Adipocyte (in vitro differentiated cells): Measurements from ENCODE around the gene TRABD.

Experiments
- DNase-seq: peaks from one replicate; pipeline ENCODE4 v3.0.0-alpha.2; 2015; ENCODE audit warnings: low read depth
- H3K27me3 ChIP-seq: replicated peaks from 2 replicates; pipeline ENCODE4 v1.7.0; 2013; ENCODE audit warnings: mild to moderate bottlenecking, low read length, moderate library complexity; ENCODE audit not compliant: control insufficient read depth, insufficient read depth
- H3K36me3 ChIP-seq: 2 replicates; pipeline ENCODE4 v1.7.0; 2013; ENCODE audit warnings: low read length, mild to moderate bottlenecking, moderate library complexity; ENCODE audit not compliant: control insufficient read depth, insufficient read depth, severe bottlenecking
- H3K4me1 ChIP-seq: 2 replicates; pipeline ENCODE4 v1.7.0; 2013; ENCODE audit warnings: mild to moderate bottlenecking, low read length, moderate library complexity; ENCODE audit not compliant: control insufficient read depth, insufficient read depth
- H3K4me3 ChIP-seq: 2 replicates; pipeline ENCODE4 v1.7.0; 2013; ENCODE audit warnings: mild to moderate bottlenecking, low read length, moderate library complexity
- H3K9ac ChIP-seq: 2 replicates; pipeline ENCODE4 v1.7.0; 2013; ENCODE audit warnings: mild to moderate bottlenecking, low read length, moderate library complexity
- H3K9me3 ChIP-seq: 2 replicates; pipeline ENCODE4 v1.7.0; 2013; ENCODE audit warnings: mild to moderate bottlenecking, low read length, moderate library complexity; ENCODE audit not compliant: control insufficient read depth

Gene TRABD

DNA sequence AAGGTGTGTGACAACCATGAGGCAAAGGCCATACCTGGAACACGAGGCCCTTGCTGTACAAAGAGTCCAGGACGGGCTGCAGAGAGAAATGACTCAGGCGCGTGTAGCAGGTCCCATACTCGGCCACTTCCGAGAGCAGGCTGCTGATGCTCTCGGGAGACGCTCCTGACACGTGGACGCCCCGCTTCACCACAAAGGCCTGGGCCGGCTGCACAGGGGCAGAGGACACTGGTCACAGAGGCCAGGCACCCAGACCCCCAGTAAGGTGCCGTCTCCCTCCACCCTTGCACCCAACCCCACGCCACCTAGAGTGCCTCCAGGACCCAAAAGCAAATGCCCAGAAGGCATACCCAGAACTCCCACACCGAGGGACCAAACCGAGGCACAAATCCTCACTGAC lies 43.7 kb downstream of the TRABD start:
- no peaks in the 10 kb centered on the region for H3K27me3 ChIP-seq

GRCh38 chr22:50232481-50233151 lies 46.9 kb downstream of the TRABD start:
- Histone ChIP-seq H3K36me3 (peaks cover 24% of the 10 kb centered on the region), H3K27me3 (no peaks in the 10 kb centered on the region), H3K4me3 (no peak overlapping the region), H3K4me1 (no peaks in the 10 kb centered on the region), H3K9ac (no peak overlapping the region), H3K9me3 (no peaks in the 10 kb centered on the region)
- DNase-seq = no peak

More for the DNA sequence above, 43.7 kb downstream of the TRABD start:
- Histone ChIP-seq H3K4me3 (no peak overlapping the region), H3K9me3 (no peaks in the 10 kb centered on the region), H3K4me1 (no peaks in the 10 kb centered on the region), H3K9ac (no peak overlapping the region), H3K36me3 (peaks cover 45% of the 10 kb centered on the region)
- DNase-seq = no peak

- H3K9ac ChIP-seq = no peak overlapping the region
- H3K36me3 ChIP-seq = peaks cover 21% of the 10 kb centered on the region
- no peak overlapping the region for H3K4me3 ChIP-seq
- no peaks in the 10 kb centered on the region for H3K9me3 ChIP-seq
- no peak for DNase-seq
- H3K27me3 ChIP-seq = no peaks in the 10 kb centered on the region
- no peaks in the 10 kb centered on the region for H3K4me1 ChIP-seq
Measured at GRCh38 chr22:50233223-50233622, 47.5 kb downstream of the TRABD start.

DNA sequence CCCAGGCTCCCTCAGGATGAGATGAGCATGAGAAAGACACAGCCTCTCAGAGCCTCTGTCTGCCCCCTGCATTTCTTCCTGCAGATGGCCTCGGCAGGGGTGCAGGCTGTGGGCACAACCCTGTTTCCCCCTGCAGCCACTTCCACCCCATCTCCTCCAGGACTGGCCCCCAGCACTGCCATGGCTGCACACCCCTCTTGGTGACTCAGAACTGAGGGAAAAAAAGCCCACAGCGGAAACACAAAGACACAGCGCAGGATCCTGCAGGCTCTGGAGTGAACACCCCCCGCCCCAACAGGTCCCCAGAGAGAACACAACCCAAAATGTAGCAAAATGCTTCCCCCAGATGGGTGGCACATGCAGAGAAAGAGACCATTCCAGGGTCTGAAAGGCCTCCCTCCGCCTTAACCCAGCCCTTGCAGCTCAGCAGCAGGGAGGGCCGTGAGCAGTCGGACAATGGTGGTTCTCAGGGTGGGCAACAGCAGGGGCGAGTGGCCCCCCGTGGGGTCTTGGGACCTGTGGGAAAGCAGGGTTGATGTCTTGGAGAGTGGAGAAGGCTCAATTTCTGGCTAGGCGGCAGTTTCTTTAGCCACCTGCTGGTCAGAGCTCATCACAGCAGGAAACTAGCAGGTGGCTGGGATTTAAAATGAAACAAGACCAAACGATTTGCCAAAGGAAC lies 51.2 kb downstream of the TRABD start:
- Histone ChIP-seq H3K4me1 (peaks cover 11% of the 10 kb centered on the region), H3K27me3 (no peaks in the 10 kb centered on the region), H3K9me3 (no peaks in the 10 kb centered on the region), H3K4me3 (no peak overlapping the region), H3K36me3 (peaks cover 23% of the 10 kb centered on the region), H3K9ac (no peak overlapping the region)
- DNase-seq = peak; percentile 19

DNA sequence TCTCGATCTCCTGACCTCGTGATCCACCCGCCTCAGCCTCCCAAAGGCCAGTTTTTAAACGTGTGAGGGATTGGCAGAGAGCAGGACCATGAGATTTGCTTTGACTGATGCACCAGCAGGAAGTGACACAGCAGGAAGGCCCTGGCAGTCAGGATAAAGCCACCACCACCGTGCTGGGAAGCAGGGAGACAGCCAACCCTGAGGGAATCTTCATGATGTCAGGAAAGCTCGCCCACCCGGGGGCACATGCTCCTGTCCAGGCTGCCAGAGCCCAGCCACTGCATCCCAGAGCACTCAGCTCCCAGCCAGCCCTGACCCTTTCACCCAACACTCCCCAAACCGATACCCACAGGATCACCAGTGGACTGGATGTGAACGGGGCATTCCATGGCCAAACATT lies 53.0 kb downstream of the TRABD start:
- H3K4me1 ChIP-seq = peaks cover 17% of the 10 kb centered on the region
- no peaks in the 10 kb centered on the region for H3K27me3 ChIP-seq
- no peaks in the 10 kb centered on the region for H3K9me3 ChIP-seq
- H3K4me3 ChIP-seq = no peak overlapping the region
- H3K9ac ChIP-seq = no peak overlapping the region
- DNase-seq = no peak
- H3K36me3 ChIP-seq = peaks cover 11% of the 10 kb centered on the region

DNA sequence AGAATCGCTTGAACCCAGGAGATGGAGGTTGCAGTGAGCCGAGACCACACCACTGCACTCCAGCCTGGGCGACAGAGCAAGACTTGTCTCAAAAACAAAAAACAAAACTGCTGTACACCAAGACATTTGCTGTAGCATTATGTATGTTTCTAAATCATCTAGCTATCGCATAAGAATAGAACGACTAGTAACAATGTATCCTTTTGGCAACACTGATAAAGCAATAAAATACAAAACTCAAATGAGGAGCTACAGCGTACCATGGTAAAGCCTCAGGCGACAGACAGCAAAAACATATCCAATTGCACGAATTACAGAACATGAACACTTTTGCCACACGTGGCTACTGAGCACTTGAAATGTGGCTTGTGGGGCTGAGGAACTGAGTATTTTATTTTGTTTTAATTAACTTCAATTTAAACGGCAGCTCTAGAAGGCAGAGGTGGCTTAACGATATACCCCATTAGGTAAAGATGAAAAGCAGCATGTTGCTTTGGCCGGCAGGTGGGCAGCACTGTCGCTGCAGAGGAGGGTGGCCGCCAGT lies 56.8 kb downstream of the TRABD start:
- no peak for DNase-seq
- H3K27me3 ChIP-seq = no peaks in the 10 kb centered on the region
- peaks cover 25% of the 10 kb centered on the region for H3K4me1 ChIP-seq
- no peaks in the 10 kb centered on the region for H3K9me3 ChIP-seq
- H3K36me3 ChIP-seq = peaks cover 23% of the 10 kb centered on the region
- H3K9ac ChIP-seq = peak overlapping the region; percentile 99
- H3K4me3 ChIP-seq = peak overlapping the region; percentile 85

- peak overlapping the region; percentile 85 for H3K4me3 ChIP-seq
- H3K27me3 ChIP-seq = no peaks in the 10 kb centered on the region
- H3K4me1 ChIP-seq = peaks cover 25% of the 10 kb centered on the region
- H3K36me3 ChIP-seq = peaks cover 24% of the 10 kb centered on the region
- H3K9me3 ChIP-seq = no peaks in the 10 kb centered on the region
- DNase-seq = peak; percentile 20
- H3K9ac ChIP-seq = peak overlapping the region; percentile 99
Measured at GRCh38 chr22:50243685-50244419, 58.1 kb downstream of the TRABD start.

DNA sequence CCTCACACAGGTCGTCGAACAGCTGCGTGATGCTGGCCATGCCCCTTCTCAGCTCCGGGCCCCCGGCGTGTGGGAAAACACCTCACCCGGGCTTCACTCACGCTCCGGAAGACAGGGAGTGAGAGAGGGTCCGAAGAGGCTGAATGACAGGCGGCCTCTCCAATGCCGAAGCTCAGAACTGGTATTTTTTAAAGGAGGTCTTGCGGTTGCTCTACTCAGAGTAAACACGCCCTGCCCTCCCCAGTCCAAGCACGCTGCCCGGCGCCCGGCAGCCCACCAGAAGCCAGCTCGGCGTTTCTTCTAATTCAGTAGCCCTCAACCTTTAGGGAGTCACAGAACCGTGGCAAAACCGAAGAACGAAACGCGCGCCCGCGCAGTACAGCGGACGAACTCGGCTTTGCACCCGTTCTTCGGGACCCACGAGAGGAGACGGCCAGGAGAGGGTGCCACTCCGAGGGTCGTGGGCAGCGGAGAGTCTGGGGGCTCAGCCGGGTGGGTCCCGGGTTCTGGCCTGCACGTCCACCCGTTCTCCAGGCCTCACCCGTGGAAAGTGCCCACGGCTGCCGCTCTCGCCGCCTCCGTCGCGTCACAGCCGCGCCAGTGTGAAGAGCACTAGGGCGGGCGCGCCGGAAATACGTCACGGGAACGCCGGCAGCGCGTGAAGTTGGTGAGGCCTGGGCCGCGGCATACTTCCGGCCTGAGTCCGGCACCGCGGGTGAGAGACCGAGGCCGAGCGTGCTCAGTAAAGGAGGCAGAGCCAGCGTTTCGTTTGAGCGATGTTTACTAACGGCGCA lies 58.9 kb downstream of the TRABD start, which contains the start of gene TUBGCP6:
Gene TUBGCP6 (minus strand): TSS at position 604 of the 794 bp plus-strand sequence. CDS start 564 bp downstream, at position 40.
- peak; percentile 99 for DNase-seq
- no peaks in the 10 kb centered on the region for H3K9me3 ChIP-seq
- peak within 1 kb of the TSS; percentile 85 for H3K4me3 ChIP-seq

DNA sequence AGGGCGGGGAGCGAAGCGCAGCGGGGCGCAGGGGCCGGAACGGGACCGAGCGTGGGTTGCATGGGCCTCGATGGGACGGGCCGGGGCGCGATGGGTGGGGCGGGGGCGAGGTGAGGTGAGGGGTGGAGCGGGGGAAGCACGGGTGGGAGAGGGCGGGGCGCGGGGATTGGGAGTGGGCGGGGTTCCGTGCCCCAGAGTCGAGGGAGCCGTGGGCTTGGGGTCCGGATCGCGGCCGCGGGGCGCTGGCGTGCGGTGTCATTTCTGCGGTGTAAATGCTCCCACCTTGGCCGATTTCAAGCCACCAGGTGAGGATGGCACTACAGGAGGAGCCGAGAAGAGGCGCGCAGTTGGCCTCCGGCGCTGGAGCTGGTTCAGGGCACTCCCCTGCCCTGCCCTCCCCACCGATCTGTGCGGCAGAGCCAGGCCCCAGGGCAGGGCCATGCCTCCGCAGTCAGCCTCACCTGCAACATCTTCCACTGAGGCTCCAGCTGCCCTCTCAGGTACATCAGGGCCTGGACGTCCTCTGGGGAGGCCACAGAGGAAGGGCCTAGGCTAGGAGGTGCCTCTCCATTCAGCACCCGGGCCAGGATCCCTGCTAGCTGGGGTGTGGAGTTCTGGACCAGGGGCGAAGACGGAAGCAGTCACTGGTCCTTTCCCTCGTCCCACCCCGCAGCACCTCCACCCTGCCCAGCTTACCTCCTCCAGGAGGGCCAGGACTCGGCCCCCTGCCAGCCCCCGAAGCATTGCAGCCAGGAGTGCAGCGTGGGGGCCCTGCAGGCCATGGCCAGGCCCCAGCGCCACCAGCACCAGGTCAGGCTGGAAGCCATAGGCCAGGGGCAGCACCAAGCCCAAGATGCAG lies 59.7 kb downstream of the TRABD start:
- Histone ChIP-seq H3K9me3 (no peaks in the 10 kb centered on the region), H3K9ac (peak overlapping the region; percentile 99), H3K27me3 (no peaks in the 10 kb centered on the region), H3K4me1 (peaks cover 34% of the 10 kb centered on the region), H3K36me3 (peaks cover 17% of the 10 kb centered on the region), H3K4me3 (peak overlapping the region; percentile 85)
- DNase-seq = no peak

More for the DNA sequence above, 58.9 kb downstream of the TRABD start, which contains the start of gene TUBGCP6:
- peaks cover 25% of the 10 kb centered on the region for H3K4me1 ChIP-seq
- H3K9ac ChIP-seq = peak within 1 kb of the TSS; percentile 99
- peaks cover 22% of the 10 kb centered on the region for H3K36me3 ChIP-seq
- H3K27me3 ChIP-seq = no peaks in the 10 kb centered on the region
